ENCODE measurements around the gene PIGP.
"Not testable (repeated sequence)": the region's sequence is repeated elsewhere in the genome, so short reads cannot be mapped to it uniquely, and the experiment has no call there.

PIGP gene

DNA sequence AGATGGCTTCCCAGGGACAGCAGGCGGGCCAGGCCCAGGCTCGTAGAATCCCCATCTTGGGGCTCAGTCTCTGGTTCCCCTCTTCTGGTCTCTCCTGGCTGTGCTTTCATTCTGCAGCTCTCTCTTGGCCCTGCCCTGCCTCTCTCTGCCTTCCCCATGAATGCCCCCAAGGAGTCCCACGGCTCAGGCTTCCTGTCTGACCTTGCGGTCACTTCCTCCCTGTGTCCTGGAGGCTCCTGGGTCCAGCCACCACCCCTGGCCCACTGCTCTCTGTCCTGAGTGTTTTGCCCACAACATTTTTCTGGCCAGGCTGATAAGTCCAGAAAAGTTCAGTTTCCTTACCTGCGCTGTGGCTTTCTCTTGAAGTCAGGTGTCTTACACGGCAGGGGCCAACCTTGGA lies 29.1 kb downstream of the PIGP start:
- TF ChIP-seq, protein P1, sequence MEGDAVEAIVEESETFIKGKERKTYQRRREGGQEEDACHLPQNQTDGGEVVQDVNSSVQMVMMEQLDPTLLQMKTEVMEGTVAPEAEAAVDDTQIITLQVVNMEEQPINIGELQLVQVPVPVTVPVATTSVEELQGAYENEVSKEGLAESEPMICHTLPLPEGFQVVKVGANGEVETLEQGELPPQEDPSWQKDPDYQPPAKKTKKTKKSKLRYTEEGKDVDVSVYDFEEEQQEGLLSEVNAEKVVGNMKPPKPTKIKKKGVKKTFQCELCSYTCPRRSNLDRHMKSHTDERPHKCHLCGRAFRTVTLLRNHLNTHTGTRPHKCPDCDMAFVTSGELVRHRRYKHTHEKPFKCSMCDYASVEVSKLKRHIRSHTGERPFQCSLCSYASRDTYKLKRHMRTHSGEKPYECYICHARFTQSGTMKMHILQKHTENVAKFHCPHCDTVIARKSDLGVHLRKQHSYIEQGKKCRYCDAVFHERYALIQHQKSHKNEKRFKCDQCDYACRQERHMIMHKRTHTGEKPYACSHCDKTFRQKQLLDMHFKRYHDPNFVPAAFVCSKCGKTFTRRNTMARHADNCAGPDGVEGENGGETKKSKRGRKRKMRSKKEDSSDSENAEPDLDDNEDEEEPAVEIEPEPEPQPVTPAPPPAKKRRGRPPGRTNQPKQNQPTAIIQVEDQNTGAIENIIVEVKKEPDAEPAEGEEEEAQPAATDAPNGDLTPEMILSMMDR (IDR thresholded peaks at IDR 0.05; ENCODE audit: borderline replicate concordance, insufficient read depth, low read depth, low read length), result no peak

DNA sequence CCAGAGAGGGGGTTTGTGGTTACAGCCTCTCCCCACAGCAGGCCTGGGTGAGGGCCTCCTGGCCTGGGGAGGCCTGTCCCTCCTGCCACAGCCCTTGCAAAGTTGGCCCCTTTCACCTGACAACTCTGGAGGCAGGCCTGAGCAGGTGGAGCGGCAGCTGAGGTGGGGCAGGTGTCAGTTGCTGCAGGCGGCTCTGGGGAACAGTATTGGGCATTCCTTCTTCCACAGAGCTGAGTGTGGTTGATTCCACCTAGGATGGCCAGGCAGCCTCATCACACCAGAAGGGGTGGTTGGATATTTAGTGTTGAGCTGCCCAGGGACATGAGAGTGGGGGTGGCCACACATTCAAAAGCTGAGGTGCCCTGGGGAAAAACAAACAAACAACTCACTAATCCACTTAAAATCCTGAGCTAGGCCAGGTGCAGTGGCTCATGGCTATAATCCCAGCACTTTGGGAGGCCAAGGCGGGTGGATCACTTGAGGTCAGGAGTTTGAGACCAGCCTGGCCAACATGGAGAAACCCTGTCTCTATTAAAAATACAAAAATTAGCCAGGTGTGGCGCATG lies 31.1 kb downstream of the PIGP start:
- TF ChIP-seq, protein P1 (IDR thresholded peaks at IDR 0.05; ENCODE audit: borderline replicate concordance, insufficient read depth, low read depth, low read length), result no peak
- no peak overlapping the region for H3K4me3 ChIP-seq (ENCODE audit: low read depth, low read length)

More for the DNA sequence above, 29.1 kb downstream of the PIGP start:
- H3K4me3 ChIP-seq (ENCODE audit: low read depth, low read length), result no peak overlapping the region

DNA sequence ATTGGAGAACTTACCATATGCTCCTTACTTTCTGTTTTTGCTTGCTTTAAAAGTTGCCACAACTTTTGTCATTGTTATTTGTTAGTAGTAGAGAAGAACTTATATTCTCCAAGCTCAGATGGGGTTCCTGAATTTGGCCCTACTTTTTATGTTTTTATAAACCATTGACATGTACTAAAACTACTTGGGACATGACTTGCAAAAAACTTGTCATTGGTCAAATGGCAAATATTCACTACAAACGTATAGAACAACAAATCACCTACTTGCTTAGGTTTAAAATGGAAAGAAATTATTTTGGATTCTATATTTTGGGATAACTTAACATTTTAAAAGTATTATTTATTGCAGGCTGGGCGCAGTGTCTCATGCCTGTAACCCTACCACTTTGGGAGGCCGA lies 32.7 kb downstream of the PIGP start:
- no peak overlapping the region for H3K4me3 ChIP-seq (ENCODE audit: low read depth, low read length)
- TF ChIP-seq, protein P1 (IDR thresholded peaks at IDR 0.05; ENCODE audit: borderline replicate concordance, insufficient read depth, low read depth, low read length), result no peak

DNA sequence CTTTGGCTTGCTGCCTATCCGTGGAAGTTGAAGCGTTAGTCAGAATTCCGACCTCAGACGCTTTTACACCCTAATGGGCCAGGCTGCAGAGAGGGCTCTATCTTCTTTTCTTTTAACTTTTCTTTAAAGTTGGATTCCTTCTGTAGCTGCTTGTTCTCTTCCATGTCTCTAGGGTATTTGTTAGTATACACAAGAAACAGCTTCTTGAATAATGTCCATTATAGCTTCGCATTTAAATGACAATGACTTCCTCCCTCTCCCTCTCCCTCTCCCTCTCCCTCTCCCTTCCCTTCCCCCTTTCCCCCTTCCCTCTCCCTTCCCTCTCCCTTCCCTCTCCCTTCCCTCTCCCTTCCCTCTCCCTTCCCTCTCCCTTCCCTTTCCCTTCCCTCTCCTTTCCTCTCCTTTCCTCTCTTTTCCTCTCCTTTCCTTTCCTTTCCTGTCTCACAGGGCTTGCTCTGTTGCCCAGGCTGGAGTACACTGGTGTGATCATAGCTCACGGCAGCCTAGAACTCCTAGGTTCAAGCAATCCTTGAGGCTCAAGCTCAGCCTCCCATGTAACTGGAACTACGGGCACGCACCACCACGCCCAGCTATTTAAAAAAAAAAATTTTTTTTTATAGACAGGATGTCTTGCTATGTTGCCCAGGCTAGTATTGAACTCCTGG lies 33.3 kb downstream of the PIGP start:
- TF ChIP-seq, protein P1 (IDR thresholded peaks at IDR 0.05; ENCODE audit: borderline replicate concordance, insufficient read depth, low read depth, low read length), result no peak
- no peak overlapping the region for H3K4me3 ChIP-seq (ENCODE audit: low read depth, low read length)

DNA sequence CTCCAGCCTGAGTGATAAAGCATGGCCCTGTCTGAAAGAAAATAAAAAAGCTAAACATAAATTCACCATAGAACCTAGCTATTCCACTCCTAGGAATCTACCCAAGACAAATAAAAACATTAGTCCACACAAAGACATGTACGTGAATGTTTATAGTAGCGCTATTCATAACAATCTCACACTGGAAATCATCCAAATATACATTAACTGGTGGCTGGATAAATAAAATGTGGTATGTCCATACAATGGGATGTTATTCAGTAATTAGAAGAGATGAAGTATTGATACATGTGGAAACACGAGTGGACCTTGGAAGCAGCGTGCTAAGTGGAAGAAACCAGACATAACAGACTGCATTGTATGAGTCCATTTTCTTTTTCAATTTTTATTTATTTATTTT lies 36.7 kb downstream of the PIGP start:
- TF ChIP-seq, protein P1 (IDR thresholded peaks at IDR 0.05; ENCODE audit: borderline replicate concordance, insufficient read depth, low read depth, low read length), result no peak
- no peak overlapping the region for H3K4me3 ChIP-seq (ENCODE audit: low read depth, low read length)

DNA sequence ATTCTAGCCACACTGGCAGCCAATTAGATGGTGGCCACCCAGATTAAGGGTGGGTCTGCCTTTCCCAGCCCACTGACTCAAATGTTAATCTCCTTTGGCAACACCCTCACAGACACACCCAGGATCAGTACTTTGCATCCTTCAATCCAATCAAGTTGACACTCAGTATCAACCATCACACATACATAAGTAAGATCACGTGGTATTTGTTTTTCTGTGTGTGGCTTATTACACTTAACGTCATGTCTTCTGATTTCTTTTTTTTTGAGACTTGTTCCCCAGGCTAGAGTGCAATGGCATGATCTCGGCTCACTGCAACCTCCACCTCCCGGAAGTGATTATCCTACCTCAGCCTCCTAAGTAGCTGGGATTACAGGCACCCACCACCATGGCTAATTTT lies 38.5 kb downstream of the PIGP start:
- H3K4me3 ChIP-seq (ENCODE audit: low read depth, low read length), result not testable (repeated sequence)

DNA sequence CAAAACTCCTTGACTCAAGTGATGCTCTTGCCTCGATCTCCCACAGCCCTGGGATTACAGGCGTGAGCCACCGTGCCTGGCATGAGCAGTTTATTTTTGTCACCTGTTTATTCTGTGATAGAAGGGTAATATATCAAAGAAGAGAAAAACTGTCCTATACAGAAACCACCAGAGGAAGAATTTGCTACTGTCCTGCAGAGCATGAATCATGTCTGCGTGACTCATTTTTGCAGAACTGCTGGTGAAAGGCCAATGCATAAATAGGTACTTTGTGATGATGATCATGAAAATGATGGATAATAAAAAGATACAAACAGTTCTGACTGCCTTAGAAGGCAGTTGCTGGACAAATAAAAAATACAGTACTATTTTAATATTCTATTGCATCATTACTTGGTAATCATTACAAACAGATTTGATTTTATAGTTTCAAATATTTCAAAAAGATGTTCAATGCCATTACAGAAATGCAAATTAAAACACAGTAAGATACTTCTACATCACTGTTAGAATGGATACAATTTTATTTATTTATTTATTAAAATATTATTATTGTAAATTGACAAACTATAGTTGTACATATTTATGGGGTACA lies 39.9 kb downstream of the PIGP start:
- H3K4me3 ChIP-seq (ENCODE audit: low read depth, low read length), result no peak overlapping the region
- TF ChIP-seq, protein P1 (IDR thresholded peaks at IDR 0.05; ENCODE audit: borderline replicate concordance, insufficient read depth, low read depth, low read length), result no peak

All from GM12875 (cell line).